IMR-90 (cell line): ENCODE results near the gene MYCT1. TPM values are rescaled to one million over a fixed set of nuclear protein-coding genes. Genes with fewer than 3 reads are reported as not detected.

Experiments
- ATAC-seq: fragments of 200-7000 bp; cut with Tn5 transposase; 2 replicates; pipeline ENCODE4 v1.9.1; 2020; ENCODE audit warnings: low read depth, mild to moderate bottlenecking, moderate library complexity
- BruUV-seq: library from RNA; stranded (reverse); fragments of 400-500 nt; replicated peaks from 2 replicates; lab custom pipeline; 2021; lab: Mats Ljungman, UMichigan
- CTCF ChIA-PET: fragments of 300-600 bp; formaldehyde crosslinking; extraction: SDS; loops from one replicate; lab custom pipeline; 2021; ENCODE audit warnings: antibody characterized with exemption; lab: Yijun Ruan, JAX
- POLR2A ChIA-PET: fragments of 300-600 bp; sonication (Branson Sonifier 250); formaldehyde crosslinking; loops from one replicate; lab custom pipeline; 2022; ENCODE audit warnings: antibody characterized with exemption; ENCODE audit not compliant: unreplicated experiment; lab: Charles Lee
- DNase-seq: peaks from one replicate; pipeline ENCODE4 v3.0.0; 2013
- H2AFZ ChIP-seq: replicated peaks from 2 replicates; pipeline ENCODE3; 2013; ENCODE audit warnings: low read length, mild to moderate bottlenecking; ENCODE audit not compliant: poor library complexity
- H2AK5ac ChIP-seq: 2 replicates; pipeline ENCODE4 v1.6.1; 2013; ENCODE audit warnings: low read depth, low read length, inconsistent platforms
- H2AK9ac ChIP-seq: replicated peaks from 2 replicates; pipeline ENCODE3; 2013; ENCODE audit warnings: mild to moderate bottlenecking, low read depth, low read length, moderate library complexity; ENCODE audit not compliant: poor library complexity
- H2BK120ac ChIP-seq: 2 replicates; pipeline ENCODE4 v1.6.1; 2013; ENCODE audit warnings: low read depth, low read length, inconsistent platforms
- H2BK15ac ChIP-seq: 3 replicates; pipeline ENCODE4 v1.6.1; 2013; ENCODE audit warnings: low read depth, low read length, inconsistent platforms
- H2BK20ac ChIP-seq: 2 replicates; pipeline ENCODE4 v1.6.1; 2013; ENCODE audit warnings: low read depth, mild to moderate bottlenecking, inconsistent platforms, low read length, moderate library complexity
- H2BK5ac ChIP-seq: 2 replicates; pipeline ENCODE4 v1.6.1; 2013; ENCODE audit warnings: mild to moderate bottlenecking, low read depth, low read length, inconsistent platforms; ENCODE audit not compliant: poor library complexity, severe bottlenecking
- H3K14ac ChIP-seq: replicated peaks from 2 replicates; pipeline ENCODE4 v1.6.1; 2013; ENCODE audit warnings: low read depth, low read length, inconsistent platforms
- H3K18ac ChIP-seq: 2 replicates; pipeline ENCODE4 v1.6.1; 2013; ENCODE audit warnings: low read depth, low read length, control low read depth
- H3K23ac ChIP-seq: 2 replicates; pipeline ENCODE4 v1.6.1; 2013; ENCODE audit warnings: low read depth, low read length, inconsistent platforms
- H3K27ac ChIP-seq: 2 replicates; pipeline ENCODE4 v1.5.1; 2013; ENCODE audit warnings: mild to moderate bottlenecking, control low read depth, low read length; ENCODE audit not compliant: insufficient read depth
- H3K27me3 ChIP-seq: 2 replicates; pipeline ENCODE4 v1.6.1; 2013; ENCODE audit warnings: low read length; ENCODE audit not compliant: control insufficient read depth, insufficient read depth
- H3K36me3 ChIP-seq: 2 replicates; pipeline ENCODE4 v1.6.1; 2013; ENCODE audit warnings: low read length, mixed read lengths; ENCODE audit not compliant: control insufficient read depth, insufficient read depth
- H3K4ac ChIP-seq: 2 replicates; pipeline ENCODE4 v1.6.1; 2013; ENCODE audit warnings: low read depth, low read length, inconsistent platforms
- H3K4me1 ChIP-seq: 2 replicates; pipeline ENCODE4 v1.6.1; 2013; ENCODE audit warnings: low read length, mixed read lengths; ENCODE audit not compliant: control insufficient read depth, insufficient read depth
- H3K4me2 ChIP-seq: 2 replicates; pipeline ENCODE4 v1.6.1; 2013; ENCODE audit warnings: low read depth, mild to moderate bottlenecking, control low read depth, low read length, moderate library complexity
- H3K4me3 ChIP-seq: 2 replicates; pipeline ENCODE4 v1.5.1; 2013; ENCODE audit warnings: low read depth, mild to moderate bottlenecking, control low read depth, low read length, moderate library complexity; ENCODE audit not compliant: insufficient read depth
- H3K56ac ChIP-seq: 2 replicates; pipeline ENCODE4 v1.6.1; 2013; ENCODE audit warnings: low read length, inconsistent platforms; ENCODE audit not compliant: insufficient read depth; ENCODE audit errors: extremely low read depth
- H3K79me1 ChIP-seq, 2 experiments: 2 replicates each; pipeline ENCODE4 v1.6.1; 2013; ENCODE audit warnings: low read length in 2 of 2, inconsistent platforms in 1 of 2, low read depth in 1 of 2
- H3K9ac ChIP-seq: 2 replicates; pipeline ENCODE4 v1.6.1; 2013; ENCODE audit warnings: low read depth, low read length, control low read depth
- H3K9me1 ChIP-seq: 2 replicates; pipeline ENCODE4 v1.6.1; 2013; ENCODE audit warnings: low read length, inconsistent platforms; ENCODE audit not compliant: insufficient read depth
- H3K9me3 ChIP-seq: 2 replicates; pipeline ENCODE4 v1.6.1; 2013; ENCODE audit warnings: low read length; ENCODE audit not compliant: control insufficient read depth, insufficient read depth
- H4K20me1 ChIP-seq: 2 replicates; pipeline ENCODE4 v1.6.1; 2013; ENCODE audit warnings: low read length, inconsistent platforms; ENCODE audit not compliant: insufficient read depth
- H4K5ac ChIP-seq: 2 replicates; pipeline ENCODE4 v1.6.1; 2013; ENCODE audit warnings: mild to moderate bottlenecking, low read depth, low read length, control low read depth
- H4K8ac ChIP-seq, 2 experiments: 2 replicates each; pipeline ENCODE4 v1.6.1; 2013; ENCODE audit warnings: low read depth in 2 of 2, low read length in 2 of 2, control low read depth in 1 of 2, inconsistent platforms in 1 of 2
- H4K91ac ChIP-seq: 2 replicates; pipeline ENCODE4 v1.6.1; 2013; ENCODE audit warnings: low read depth, low read length, inconsistent platforms; ENCODE audit not compliant: insufficient read depth
- BHLHE40 ChIP-seq: fragments of 150-350 bp; IDR thresholded peaks from 2 replicates; pipeline ENCODE4 v1.6.1; 2016; ENCODE audit warnings: mild to moderate bottlenecking, low read depth, low read length
- CEBPB ChIP-seq: IDR thresholded peaks from 2 replicates; pipeline ENCODE4 v1.6.1; 2012; ENCODE audit warnings: low read depth, low read length, improper control_type of control experiment
- CHD1 ChIP-seq: IDR thresholded peaks from 2 replicates; pipeline ENCODE4 v1.6.1; 2012; ENCODE audit warnings: low read depth, low read length, improper control_type of control experiment
- CTCF ChIP-seq: conservative IDR thresholded peaks from 2 replicates; pipeline ENCODE4 v1.5.1; 2012; ENCODE audit warnings: mild to moderate bottlenecking, low read depth, low read length, improper control_type of control experiment
- ELK1 ChIP-seq: fragments of 150-350 bp; IDR thresholded peaks from 2 replicates; pipeline ENCODE4 v1.6.1; 2016; ENCODE audit warnings: low read depth, mild to moderate bottlenecking, low read length, moderate library complexity, borderline replicate concordance
- FOS ChIP-seq: fragments of 150-350 bp; IDR thresholded peaks from 2 replicates; pipeline ENCODE4 v1.6.1; 2016; ENCODE audit warnings: low read depth, low read length
- MAFK ChIP-seq: IDR thresholded peaks from 2 replicates; pipeline ENCODE4 v1.6.1; 2012; ENCODE audit warnings: low read depth, low read length, improper control_type of control experiment
- MAZ ChIP-seq: IDR thresholded peaks from 2 replicates; pipeline ENCODE4 v1.6.1; 2012; ENCODE audit warnings: low read depth, mild to moderate bottlenecking, low read length, improper control_type of control experiment, moderate library complexity, borderline replicate concordance
- MXI1 ChIP-seq: IDR thresholded peaks from 2 replicates; pipeline ENCODE4 v1.6.1; 2012; ENCODE audit warnings: low read depth, mild to moderate bottlenecking, low read length, moderate library complexity, borderline replicate concordance
- NFE2L2 ChIP-seq: fragments of 150-350 bp; IDR thresholded peaks from 2 replicates; pipeline ENCODE4 v1.6.1; 2016; ENCODE audit warnings: low read depth, mild to moderate bottlenecking, low read length
- POLR2A ChIP-seq: IDR thresholded peaks from 2 replicates; pipeline ENCODE4 v1.6.1; 2012; ENCODE audit warnings: mild to moderate bottlenecking, low read depth, low read length
- RAD21 ChIP-seq: IDR thresholded peaks from 2 replicates; pipeline ENCODE4 v1.6.1; 2012; ENCODE audit warnings: low read length, improper control_type of control experiment
- RCOR1 ChIP-seq: IDR thresholded peaks from 2 replicates; pipeline ENCODE4 v1.6.1; 2012; ENCODE audit warnings: mild to moderate bottlenecking, low read length, improper control_type of control experiment; ENCODE audit not compliant: insufficient replicate concordance
- RFX5 ChIP-seq: IDR thresholded peaks from 2 replicates; pipeline ENCODE4 v1.8.0; 2012; ENCODE audit warnings: low read depth, mild to moderate bottlenecking, low read length, moderate library complexity
- SMC3 ChIP-seq: fragments of 150-350 bp; IDR thresholded peaks from 2 replicates; pipeline ENCODE4 v1.6.1; 2016; ENCODE audit warnings: low read depth, mild to moderate bottlenecking, antibody characterized with exemption, low read length, moderate library complexity
- USF2 ChIP-seq: fragments of 150-350 bp; IDR thresholded peaks from 2 replicates; pipeline ENCODE4 v1.6.1; 2017; ENCODE audit warnings: mild to moderate bottlenecking, antibody characterized with exemption, low read length, low read depth
- WGBS, 2 experiments: methylation state at CpG; one replicate each; pipeline versions ENCODE4 v1.1.5 to v1.1.7; 2013; ENCODE audit warnings: missing lambda C conversion rate in 2 of 2; ENCODE audit not compliant: insufficient read length in 1 of 2; ENCODE audit errors: extremely low coverage in 2 of 2; 5-methylcytosine and 5-hydroxymethylcytosine counted together
- dilution Hi-C: fragments of 300-500 bp; cut with HindIII; formaldehyde crosslinking; loops from one replicate; pipeline ENCODE4 v1.14.3; 2018; ENCODE audit warnings: low sequenced_read_pairs; ENCODE audit not compliant: unreplicated experiment
- in situ Hi-C: fragments of 300-500 bp; cut with MboI; formaldehyde crosslinking; loops from 3 replicates; pipeline ENCODE4 v1.14.3; 2019; ENCODE audit warnings: low sequenced_read_pairs, inconsistent platforms, mixed read lengths
- intact Hi-C: fragments of 100-400 bp; cut with micrococcal nuclease; formaldehyde crosslinking; loops from 2 replicates; pipeline ENCODE4 v1.10.0; 2022
- polyA plus RNA-seq, 3 experiments: library from polyadenylated mRNA; depleted of rRNA; stranded (reverse); fragments of >200 nt; gene quantifications; 2 replicates each; pipeline ENCODE4 v1.2.3, GENCODE V29; 2012; ENCODE audit warnings: low replicate concordance in 1 of 3
- total RNA-seq: library from RNA; depleted of rRNA; stranded (reverse); fragments of >200 nt; gene quantifications from 2 replicates; pipeline ENCODE4 v1.2.3, GENCODE V29; 2012

MYCT1 gene
- total and polyA plus RNA-seq, 2 of the 4 experiments (the other 2 are of a cell fraction): 0.89 to 0.90 TPM

GRCh38 chr6:152748843-152749242, 51.1 kb downstream of the MYCT1 start:
- POLR2A ChIA-PET: no interaction called here
- CTCF ChIA-PET: interaction anchor here (1.1 kb wide), 1 partner anchor 66 kb away, joined by 3 read pairs; no protein-coding TSS in a partner anchor

More at GRCh38 chr6:152748843-152749242, 51.1 kb downstream of the MYCT1 start:
- H3K36me3 ChIP-seq: no peaks in the 10 kb centered on the region
- no peaks in the 10 kb centered on the region for H3K27me3 ChIP-seq
- ATAC-seq (0 out of 2 replicates have a peak, but pooled peaks have one; percentile 36), DNase-seq (peak; percentile 33)
- no peak overlapping the region for H2AK5ac ChIP-seq
- TF ChIP-seq NFE2L2 (no peak), USF2 (no peak), MAFK (no peak), CHD1 (no peak), RAD21 (peak; percentile 45), RFX5 (no peak), BHLHE40 (no peak), SMC3 (peak; percentile 41), POLR2A (no peak), MXI1 (no peak), ELK1 (no peak), FOS (no peak), RCOR1 (no peak), CEBPB (no peak), MAZ (no peak), CTCF (peak; percentile 50)
- H3K79me1 ChIP-seq: no peaks in the 10 kb centered on the region
- WGBS, 2 experiments: no CpG with 5 or more reads among the region's 1 CpG
- peaks cover 5% of the 10 kb centered on the region; the same call in 1 of the 2 replicates for H3K9me1 ChIP-seq
- H3K23ac ChIP-seq: no peak overlapping the region
- no peak overlapping the region for H2AK9ac ChIP-seq
- H4K91ac ChIP-seq: no peak overlapping the region
- dilution Hi-C loops: no loop called here
- H2BK5ac ChIP-seq: no peak overlapping the region
- no peaks in the 10 kb centered on the region for H3K9me3 ChIP-seq
- no peak overlapping the region for H3K14ac ChIP-seq
- no peak overlapping the region for H3K4me3 ChIP-seq
- H3K56ac ChIP-seq: no peak overlapping the region
- no TSS peak for BruUV-seq
- no peak overlapping the region for H4K5ac ChIP-seq
- in situ Hi-C loops: loop anchor here (10.0 kb wide), 1 partner anchor 206 kb away; no protein-coding TSS in a partner anchor
- no peak overlapping the region for H2AFZ ChIP-seq
- H3K27ac ChIP-seq: no peak overlapping the region
- H4K8ac ChIP-seq: no peak overlapping the region
- no peaks in the 10 kb centered on the region for H3K4me1 ChIP-seq
- no peak overlapping the region for H2BK15ac ChIP-seq
- no peak overlapping the region for H2BK20ac ChIP-seq
- no peak overlapping the region for H3K9ac ChIP-seq
- no peak overlapping the region for H3K4ac ChIP-seq
- H4K20me1 ChIP-seq: no peaks in the 10 kb centered on the region
- no peak overlapping the region for H3K4me2 ChIP-seq
- no peak overlapping the region for H3K18ac ChIP-seq
- no peak overlapping the region for H2BK120ac ChIP-seq
- intact Hi-C loops: loop anchor here (1.0 to 5.0 kb wide), 2 partner anchors 148 to 197 kb away; no protein-coding TSS in a partner anchor
